Esophagus (tissue), 2 donors: ENCODE measurements around the gene BCL11A. TPM values are rescaled to one million over a fixed set of nuclear protein-coding genes. Genes with fewer than 3 reads are reported as not detected.
A peak's percentile ranks its signal among the peaks of the same experiment; 100 is the strongest.

Experiments used
- H3K27ac ChIP-seq, 2 donors: one replicate each; pipeline ENCODE4 v1.5.1; 2013; ENCODE audit warnings: low read depth in 2 of 2, mild to moderate bottlenecking in 2 of 2, inconsistent platforms in 1 of 2, low read length in 1 of 2, moderate library complexity in 1 of 2
- H3K27me3 ChIP-seq, 2 donors: one replicate each; pipeline ENCODE4 v1.6.1; 2013; ENCODE audit warnings: low read length in 2 of 2, control low read depth in 1 of 2, mild to moderate bottlenecking in 1 of 2; ENCODE audit not compliant: insufficient read depth in 2 of 2, control insufficient read depth in 1 of 2
- H3K36me3 ChIP-seq, 2 donors: one replicate each; pipeline ENCODE4 v1.6.1; 2013; ENCODE audit warnings: low read length in 1 of 2; ENCODE audit not compliant: control insufficient read depth in 2 of 2, insufficient read depth in 2 of 2
- H3K4me1 ChIP-seq, 2 donors: one replicate each; pipeline ENCODE4 v1.6.1; 2013; ENCODE audit warnings: low read length in 1 of 2; ENCODE audit not compliant: control insufficient read depth in 2 of 2, insufficient read depth in 2 of 2
- H3K4me3 ChIP-seq, 2 donors: one replicate each; pipeline ENCODE4 v1.5.1; 2013; ENCODE audit warnings: low read length in 2 of 2, mild to moderate bottlenecking in 2 of 2, low read depth in 1 of 2, moderate library complexity in 1 of 2
- H3K9me3 ChIP-seq, 2 donors: one replicate each; pipeline ENCODE4 v1.6.1; 2013; ENCODE audit warnings: mild to moderate bottlenecking in 2 of 2, low read depth in 1 of 2, low read length in 1 of 2, moderate library complexity in 1 of 2; ENCODE audit not compliant: control insufficient read depth in 2 of 2, insufficient read depth in 1 of 2
- WGBS, 2 donors: extraction: QIAGEN DNeasy Blood & Tissue Kit; methylation state at CpG; one replicate each; pipeline ENCODE4 v1.1.7; 2013; 5-methylcytosine and 5-hydroxymethylcytosine counted together
- polyA plus RNA-seq, 2 donors: library from polyadenylated mRNA; stranded (reverse); fragments of 200-250 nt; gene quantifications; one replicate each; pipeline ENCODE4 v1.2.3, GENCODE V29; 2013
- donor health status: healthy with polysubstance abuse.
- donor health status: Bipolar disorder and iron deficiency.

The BCL11A gene
- polyA plus RNA-seq, 2 donors, result 8.6 to 25.5 TPM

- no peaks in the 10 kb centered on the region for H3K27me3 ChIP-seq
- H3K36me3 ChIP-seq, result peaks cover 0 to 2% of the 10 kb centered on the region in 2 donors
- no peaks in the 10 kb centered on the region for H3K9me3 ChIP-seq
- no peak overlapping the region for H3K27ac ChIP-seq
- peaks cover 0 to 2% of the 10 kb centered on the region in 2 donors for H3K4me1 ChIP-seq
- H3K4me3 ChIP-seq, result no peak overlapping the region
- 71 to 78% methylated on average over 3 of the region's 3 CpGs for WGBS, 2 donors
Measured at GRCh38 chr2:60486551-60486950, 66.9 kb downstream of the BCL11A start.

- H3K27ac ChIP-seq, result no peak overlapping the region
- H3K9me3 ChIP-seq, result no peaks in the 10 kb centered on the region
- peaks cover 0 to 2% of the 10 kb centered on the region in 2 donors for H3K4me1 ChIP-seq
- no peaks in the 10 kb centered on the region for H3K27me3 ChIP-seq
- 74 to 83% methylated on average over 1 of the region's 1 CpG for WGBS, 2 donors
- peaks cover 0 to 2% of the 10 kb centered on the region in 2 donors for H3K36me3 ChIP-seq
- no peak overlapping the region for H3K4me3 ChIP-seq
Measured at GRCh38 chr2:60486067-60486466, 67.4 kb downstream of the BCL11A start.

- WGBS, 2 donors, result 80 to 84% methylated on average over 5 of the region's 5 CpGs
- Histone ChIP-seq H3K36me3 (peaks cover 0 to 2% of the 10 kb centered on the region in 2 donors), H3K27ac (no peak overlapping the region), H3K4me1 (peaks cover 0 to 2% of the 10 kb centered on the region in 2 donors), H3K9me3 (no peaks in the 10 kb centered on the region), H3K4me3 (no peak overlapping the region), H3K27me3 (no peaks in the 10 kb centered on the region)
Measured at GRCh38 chr2:60485550-60485949, 67.9 kb downstream of the BCL11A start.

- H3K36me3 ChIP-seq, result peaks cover 0 to 2% of the 10 kb centered on the region in 2 donors
- H3K4me3 ChIP-seq, result no peak overlapping the region
- no peak overlapping the region for H3K27ac ChIP-seq
- no peaks in the 10 kb centered on the region for H3K27me3 ChIP-seq
- H3K4me1 ChIP-seq, result peaks cover 0 to 2% of the 10 kb centered on the region in 2 donors
- H3K9me3 ChIP-seq, result no peaks in the 10 kb centered on the region
- 88 to 95% methylated on average over 4 of the region's 4 CpGs for WGBS, 2 donors
Measured at GRCh38 chr2:60485055-60485454, 68.4 kb downstream of the BCL11A start.

GRCh38 chr2:60484133-60484645 lies 69.3 kb downstream of the BCL11A start:
- no peak overlapping the region for H3K4me3 ChIP-seq

GRCh38 chr2:60483401-60483800 lies 70.1 kb downstream of the BCL11A start:
- Histone ChIP-seq H3K27me3 (no peaks in the 10 kb centered on the region), H3K27ac (no peak overlapping the region), H3K36me3 (peaks cover 0 to 2% of the 10 kb centered on the region in 2 donors), H3K9me3 (no peaks in the 10 kb centered on the region), H3K4me1 (peaks cover 0 to 7% of the 10 kb centered on the region in 2 donors), H3K4me3 (no peak overlapping the region)
- 48 to 71% methylated on average over 3 of the region's 3 CpGs for WGBS, 2 donors

More at GRCh38 chr2:60484133-60484645, 69.3 kb downstream of the BCL11A start:
- H3K27ac ChIP-seq, result no peak overlapping the region
- H3K27me3 ChIP-seq, result no peaks in the 10 kb centered on the region
- H3K9me3 ChIP-seq, result no peaks in the 10 kb centered on the region
- peaks cover 0 to 5% of the 10 kb centered on the region in 2 donors for H3K4me1 ChIP-seq
- peaks cover 0 to 2% of the 10 kb centered on the region in 2 donors for H3K36me3 ChIP-seq
- WGBS, 2 donors, result 60 to 67% methylated on average over 7 of the region's 7 CpGs

- H3K9me3 ChIP-seq, result no peaks in the 10 kb centered on the region
- H3K36me3 ChIP-seq, result peaks cover 0 to 2% of the 10 kb centered on the region in 2 donors
- H3K4me3 ChIP-seq, result no peak overlapping the region
- H3K27me3 ChIP-seq, result no peaks in the 10 kb centered on the region
- 40 to 43% methylated on average over 6 of the region's 6 CpGs for WGBS, 2 donors
- H3K4me1 ChIP-seq, result peaks cover 0 to 13% of the 10 kb centered on the region in 2 donors
- peak overlapping the region in 1 of 2 donors; percentile 24 for H3K27ac ChIP-seq
Measured at GRCh38 chr2:60482222-60482621, 71.2 kb downstream of the BCL11A start.

GRCh38 chr2:60481257-60481656 lies 72.2 kb downstream of the BCL11A start:
- H3K36me3 ChIP-seq, result no peaks in the 10 kb centered on the region
- H3K27me3 ChIP-seq, result no peaks in the 10 kb centered on the region
- H3K9me3 ChIP-seq, result no peaks in the 10 kb centered on the region
- WGBS, 2 donors, result 75 to 85% methylated on average over 6 of the region's 6 CpGs
- H3K27ac ChIP-seq, result no peak overlapping the region
- no peak overlapping the region for H3K4me3 ChIP-seq
- H3K4me1 ChIP-seq, result peaks cover 0 to 14% of the 10 kb centered on the region in 2 donors

GRCh38 chr2:60480089-60480773 lies 73.2 kb downstream of the BCL11A start:
- Histone ChIP-seq H3K4me3 (no peak overlapping the region), H3K36me3 (no peaks in the 10 kb centered on the region), H3K27me3 (no peaks in the 10 kb centered on the region), H3K27ac (peak overlapping the region; percentile 61 to 79), H3K9me3 (no peaks in the 10 kb centered on the region), H3K4me1 (peaks cover 0 to 18% of the 10 kb centered on the region in 2 donors)
- WGBS, 2 donors, result 63 to 71% methylated on average over 4 of the region's 4 CpGs
